Esophagus squamous epithelium (tissue), 5 donors: ENCODE results near the gene MEGF6. TPM values are rescaled to one million over a fixed set of nuclear protein-coding genes. Genes with fewer than 3 reads are reported as not detected.

Experiments
- DNase-seq: peaks from one replicate; lab custom pipeline; 2025; lab: John Stamatoyannopoulos, UW
- H3K27ac ChIP-seq, 4 donors: fragments of 200-600 bp; sonication (generic); one replicate each; pipeline ENCODE4 v1.5.1; 2016 to 2019; ENCODE audit warnings: mild to moderate bottlenecking in 1 of 4
- H3K27me3 ChIP-seq, 4 donors: fragments of 200-600 bp; sonication (generic); 1 replicate in 3 of 4; 2 replicates in 1 of 4; pipeline versions ENCODE4 v1.5.1 to v1.6.0; 2017 to 2021; ENCODE audit warnings: antibody characterized with exemption in 1 of 4
- H3K36me3 ChIP-seq, 3 donors: fragments of 200-600 bp; sonication (generic); one replicate each; pipeline ENCODE4 v1.5.1; 2016 to 2019
- H3K4me1 ChIP-seq, 3 donors: fragments of 200-600 bp; sonication (generic); one replicate each; pipeline ENCODE4 v1.5.1; 2017 to 2019
- H3K4me3 ChIP-seq, 4 donors: fragments of 200-600 bp; sonication (generic); 1 replicate in 3 of 4; 2 replicates in 1 of 4; pipeline ENCODE4 v1.5.1; 2016 to 2019; ENCODE audit warnings: mild to moderate bottlenecking in 2 of 4, moderate library complexity in 1 of 4
- H3K9me3 ChIP-seq, 3 donors: fragments of 200-600 bp; sonication (generic); one replicate each; pipeline ENCODE4 v1.5.1; 2016 to 2019
- CTCF ChIP-seq, 6 experiments: fragments of 450-650 bp in 4 of 6; fragments of 200-600 bp in 2 of 6; sonication (generic) in 2 of 6; IDR thresholded peaks; one replicate each; pipeline ENCODE4 v1.5.1; 2016 to 2019; ENCODE audit warnings: antibody characterized with exemption in 6 of 6, mild to moderate bottlenecking in 4 of 6, moderate library complexity in 4 of 6
- POLR2A ChIP-seq, 4 donors: fragments of 450-650 bp; IDR thresholded peaks; one replicate each; pipeline ENCODE4 v1.6.1; 2017; ENCODE audit warnings: antibody characterized with exemption in 4 of 4, mild to moderate bottlenecking in 4 of 4, moderate library complexity in 3 of 4
- WGBS, 2 donors: methylation state at CpG; one replicate each; pipeline ENCODE4 v1.1.5; 2018; 5-methylcytosine and 5-hydroxymethylcytosine counted together
- intact Hi-C: fragments of 100-400 bp; cut with DNase I; formaldehyde crosslinking; loops from one replicate; pipeline ENCODE4 v1.15.0; 2022
- total RNA-seq, 4 donors: library from RNA; depleted of rRNA; stranded (reverse); fragments of >200 nt; gene quantifications; one replicate each; pipeline ENCODE4 v1.1.0, GENCODE V29; 2016
- donor health status: DM: yes; HTN: yes; CAD: no.

The MEGF6 gene
- total RNA-seq, 4 donors from 2014 or later: 8.8 to 27.1 (median 16.8) TPM

- Histone ChIP-seq H3K9me3 (no peaks in the 10 kb centered on the region), H3K4me1 (peaks cover under 1 to 24% (median under 1%) of the 10 kb centered on the region in 3 donors), H3K27me3 (no peaks in the 10 kb centered on the region), H3K36me3 (peaks cover 0 to 42% (median 0%) of the 10 kb centered on the region in 3 donors), H3K4me3 (no peak overlapping the region), H3K27ac (no peak overlapping the region)
- intact Hi-C loops: no loop called here
- DNase-seq: no peak
- TF ChIP-seq POLR2A (IDR thresholded peaks at IDR 0.05): no peak
- TF ChIP-seq CTCF (IDR thresholded peaks at IDR 0.05): no peak
- no CpG with 5 or more reads among the region's 13 CpGs for WGBS, 2 donors
Measured at GRCh38 chr1:3523980-3524379, 87.3 kb downstream of the MEGF6 start.

- TF ChIP-seq POLR2A (IDR thresholded peaks at IDR 0.05) (no peak), CTCF (IDR thresholded peaks at IDR 0.05) (no peak)
- peaks cover 0 to 55% (median 0%) of the 10 kb centered on the region in 3 donors for H3K36me3 ChIP-seq
- intact Hi-C loops: no loop called here
- H3K4me3 ChIP-seq: no peak overlapping the region
- H3K9me3 ChIP-seq: no peaks in the 10 kb centered on the region
- H3K27ac ChIP-seq: no peak overlapping the region
- H3K4me1 ChIP-seq: peaks cover 0 to 11% (median 0%) of the 10 kb centered on the region in 3 donors
- H3K27me3 ChIP-seq: no peaks in the 10 kb centered on the region
- DNase-seq: no peak
- 69 to 80% methylated on average over 3 of the region's 19 CpGs for WGBS, 2 donors
Measured at GRCh38 chr1:3522564-3523265, 88.6 kb downstream of the MEGF6 start.

- H3K36me3 ChIP-seq: peaks cover 0 to 60% (median 0%) of the 10 kb centered on the region in 3 donors
- intact Hi-C loops: no loop called here
- H3K4me3 ChIP-seq: no peak overlapping the region
- peaks cover 0 to 6% (median 0%) of the 10 kb centered on the region in 3 donors for H3K4me1 ChIP-seq
- H3K27ac ChIP-seq: no peak overlapping the region
- H3K27me3 ChIP-seq: no peaks in the 10 kb centered on the region
- WGBS, 2 donors: 78% methylated on average over 5 of the region's 13 CpGs; no CpG with 5 or more reads in 1 of the 2 donors
- TF ChIP-seq POLR2A (IDR thresholded peaks at IDR 0.05): no peak
- no peak for TF ChIP-seq CTCF (IDR thresholded peaks at IDR 0.05)
- H3K9me3 ChIP-seq: no peaks in the 10 kb centered on the region
- DNase-seq: no peak
Measured at GRCh38 chr1:3522112-3522511, 89.2 kb downstream of the MEGF6 start.

- Histone ChIP-seq H3K27ac (no peak overlapping the region), H3K4me1 (peaks cover 0 to under 1% (median 0%) of the 10 kb centered on the region in 3 donors), H3K4me3 (no peak overlapping the region), H3K36me3 (peaks cover 0 to 66% (median 0%) of the 10 kb centered on the region in 3 donors), H3K27me3 (no peaks in the 10 kb centered on the region), H3K9me3 (no peaks in the 10 kb centered on the region)
- no CpG with 5 or more reads among the region's 16 CpGs for WGBS, 2 donors
- intact Hi-C loops: no loop called here
- DNase-seq: no peak
- TF ChIP-seq CTCF (IDR thresholded peaks at IDR 0.05): no peak
- TF ChIP-seq POLR2A (IDR thresholded peaks at IDR 0.05): no peak
Measured at GRCh38 chr1:3521426-3521825, 89.9 kb downstream of the MEGF6 start.
